Measurements from ENCODE around the gene ATP6V0B. TPM values are rescaled to one million over a fixed set of nuclear protein-coding genes. Genes with fewer than 3 reads are reported as not detected.

The ATP6V0B gene
- total and polyA plus RNA-seq, 4 donors, result 69.5 to 277 (median 129) TPM

- WGBS, result 91% methylated on average over 8 of the region's 8 CpGs
- Histone ChIP-seq H3K36me3 (ENCODE audit: control insufficient read depth in 4 of 4, insufficient read depth in 3 of 4, low read depth in 1 of 4, low read length in 3 of 4) (no peaks in the 10 kb centered on the region), H3K27me3 (ENCODE audit: control insufficient read depth in 4 of 4, insufficient read depth in 4 of 4, low read length in 3 of 4) (no peaks in the 10 kb centered on the region), H3K4me1 (ENCODE audit: control insufficient read depth in 4 of 4, insufficient read depth in 4 of 4, low read length in 3 of 4) (peaks cover 10 to 27% (median 15%) of the 10 kb centered on the region in 4 donors), H3K4me3 (ENCODE audit: low read depth in 1 of 3, low read length in 3 of 3) (no peak overlapping the region), H3K9me3 (ENCODE audit: control insufficient read depth in 4 of 4, low read length in 3 of 4) (no peaks in the 10 kb centered on the region), H3K27ac (ENCODE audit: low read depth in 1 of 2, low read length in 2 of 2) (no peak overlapping the region), H3K9ac (ENCODE audit: low read depth in 1 of 2, low read length in 2 of 2) (no peak overlapping the region)
- DNase-seq (ENCODE audit: low spot score), result no peak
- TF ChIP-seq NR2F2 (IDR thresholded peaks at IDR 0.05), result no peak
Measured at GRCh38 chr1:43937179-43937865, 37.4 kb upstream of the ATP6V0B start.

GRCh38 chr1:43938383-43938782, 36.4 kb upstream of the ATP6V0B start:
- Histone ChIP-seq H3K36me3 (ENCODE audit: control insufficient read depth in 4 of 4, insufficient read depth in 3 of 4, low read depth in 1 of 4, low read length in 3 of 4) (no peaks in the 10 kb centered on the region), H3K9me3 (ENCODE audit: control insufficient read depth in 4 of 4, low read length in 3 of 4) (no peaks in the 10 kb centered on the region), H3K4me3 (ENCODE audit: low read depth in 1 of 3, low read length in 3 of 3) (no peak overlapping the region), H3K27me3 (ENCODE audit: control insufficient read depth in 4 of 4, insufficient read depth in 4 of 4, low read length in 3 of 4) (no peaks in the 10 kb centered on the region), H3K9ac (ENCODE audit: low read depth in 1 of 2, low read length in 2 of 2) (no peak overlapping the region), H3K4me1 (ENCODE audit: control insufficient read depth in 4 of 4, insufficient read depth in 4 of 4, low read length in 3 of 4) (peaks cover 8 to 23% (median 13%) of the 10 kb centered on the region in 4 donors), H3K27ac (ENCODE audit: low read depth in 1 of 2, low read length in 2 of 2) (no peak overlapping the region)
- WGBS, result 96% methylated on average over 10 of the region's 10 CpGs
- no peak for DNase-seq (ENCODE audit: low spot score)
- TF ChIP-seq CTCF (IDR thresholded peaks at IDR 0.05; ENCODE audit: low read depth, low read length, missing input control), result no peak
- TF ChIP-seq FOXA2 (IDR thresholded peaks at IDR 0.05), result no peak
- no peak for TF ChIP-seq HNF4G (IDR thresholded peaks at IDR 0.05)
- no peak for TF ChIP-seq ATF3 (IDR thresholded peaks at IDR 0.05)
- TF ChIP-seq MAX (IDR thresholded peaks at IDR 0.05), result no peak
- TF ChIP-seq NR2F2 (IDR thresholded peaks at IDR 0.05), result no peak
- no peak for TF ChIP-seq SP1 (IDR thresholded peaks at IDR 0.05)
- TF ChIP-seq RAD21 (IDR thresholded peaks at IDR 0.05), result no peak
- TF ChIP-seq JUND (IDR thresholded peaks at IDR 0.05), result no peak
- TF ChIP-seq REST (IDR thresholded peaks at IDR 0.05), result no peak
- TF ChIP-seq EGR1 (IDR thresholded peaks at IDR 0.05; ENCODE audit: low read depth in 2 of 2), result no peak
- no peak for TF ChIP-seq TAF1 (conservative IDR thresholded peaks at IDR 0.05)
- no peak for TF ChIP-seq FOXA1 (IDR thresholded peaks at IDR 0.05)
- TF ChIP-seq HNF4A (conservative IDR thresholded peaks at IDR 0.05), result no peak
- TF ChIP-seq RXRA (IDR thresholded peaks at IDR 0.05), result no peak
- no peak for TF ChIP-seq ZBTB33 (IDR thresholded peaks at IDR 0.05)
- TF ChIP-seq YY1 (IDR thresholded peaks at IDR 0.05), result no peak
- no peak for TF ChIP-seq GABPA (IDR thresholded peaks at IDR 0.05 in 1 of 2, conservative IDR thresholded peaks at IDR 0.05 in 1 of 2)

Data from liver (tissue), 9 donors.